K562 (cell line): Measurements from ENCODE around the gene GPR37L1. TPM values are rescaled to one million over a fixed set of nuclear protein-coding genes. Genes with fewer than 3 reads are reported as not detected.

Experiments
- ASH1L ChIP-seq: fragments of 450-650 bp; IDR thresholded peaks from 2 replicates; pipeline ENCODE4 v1.6.1; 2018; ENCODE audit warnings: borderline replicate concordance, mild to moderate bottlenecking, low read depth; ENCODE audit not compliant: partially characterized antibody
- CHCHD3 ChIP-seq: fragments of 250-450 bp; sonication (Bioruptor Pico); IDR thresholded peaks from 2 replicates; pipeline ENCODE4 v2.1.2; 2022; ENCODE audit warnings: mild to moderate bottlenecking
- FOXK1 ChIP-seq: sonication (generic); formaldehyde crosslinking; IDR thresholded peaks from 2 replicates; pipeline ENCODE4 v1.8.0; 2022; ENCODE audit warnings: missing genetic modification reagents, mild to moderate bottlenecking, borderline replicate concordance
- FOXP1 ChIP-seq: sonication (generic); formaldehyde crosslinking; IDR thresholded peaks from 2 replicates; pipeline ENCODE4 v1.8.0; 2022; ENCODE audit warnings: mild to moderate bottlenecking, missing genetic modification reagents
- GTF2F1 ChIP-seq: IDR thresholded peaks from 2 replicates; pipeline ENCODE4 v1.6.1; 2011; ENCODE audit warnings: low read depth, low read length, improper control_type of control experiment
- JUN ChIP-seq, 2 experiments: sonication (generic) in 1 of 2; formaldehyde crosslinking in 1 of 2; IDR thresholded peaks; 2 replicates each; pipeline versions ENCODE4 v1.6.1 to v1.8.0; 2012 to 2022; ENCODE audit warnings: borderline replicate concordance in 2 of 2, mild to moderate bottlenecking in 2 of 2, improper control_type of control experiment in 1 of 2, low read depth in 1 of 2, low read length in 1 of 2, missing genetic modification reagents in 1 of 2
- NCOR1 ChIP-seq: fragments of 450-650 bp; IDR thresholded peaks from 2 replicates; pipeline ENCODE4 v1.6.1; 2016; ENCODE audit warnings: mild to moderate bottlenecking, moderate library complexity
- NR4A1 ChIP-seq, 2 experiments: fragments of 250-450 bp in 1 of 2; fragments of 450-650 bp in 1 of 2; sonication (Bioruptor Pico) in 1 of 2; IDR thresholded peaks; 2 replicates each; pipeline versions ENCODE4 v1.4.0 to v1.6.1; 2016 to 2020; ENCODE audit warnings: mild to moderate bottlenecking in 2 of 2, missing compliant biosample characterization in 1 of 2, missing genetic modification characterization in 1 of 2, moderate library complexity in 1 of 2
- POLR2AphosphoS5 ChIP-seq: IDR thresholded peaks from 2 replicates; pipeline ENCODE4 v1.6.1; 2011; ENCODE audit warnings: mild to moderate bottlenecking, low read depth, low read length, moderate library complexity; ENCODE audit not compliant: control insufficient read depth, insufficient read depth
- RBM14 ChIP-seq: fragments of 200-400 bp; formaldehyde crosslinking; IDR thresholded peaks from 2 replicates; pipeline ENCODE4 v1.6.1; 2018; ENCODE audit warnings: low read depth, mild to moderate bottlenecking, low read length, moderate library complexity, borderline replicate concordance; ENCODE audit not compliant: insufficient read depth
- SIN3B ChIP-seq: fragments of 450-650 bp; IDR thresholded peaks from 2 replicates; pipeline ENCODE4 v1.6.1; 2017; ENCODE audit warnings: low read depth, mild to moderate bottlenecking, moderate library complexity
- SMARCE1 ChIP-seq: fragments of 450-650 bp; IDR thresholded peaks from 2 replicates; pipeline ENCODE4 v1.7.1; 2016; ENCODE audit warnings: mild to moderate bottlenecking
- TFAM ChIP-seq: fragments of 250-450 bp; sonication (Bioruptor Pico); conservative IDR thresholded peaks from 2 replicates; pipeline ENCODE4 v1.5.0; 2021; ENCODE audit warnings: mild to moderate bottlenecking, moderate library complexity
- TGIF2 ChIP-seq: sonication (generic); formaldehyde crosslinking; IDR thresholded peaks from 2 replicates; pipeline ENCODE4 v1.8.1; 2022; ENCODE audit warnings: mild to moderate bottlenecking, missing genetic modification reagents, moderate library complexity
- ZBTB17 ChIP-seq: fragments of 450-650 bp; formaldehyde crosslinking; IDR thresholded peaks from 2 replicates; pipeline ENCODE4 v1.4.0; 2020; ENCODE audit warnings: mild to moderate bottlenecking
- ZNF253 ChIP-seq: fragments of 250-450 bp; sonication (Bioruptor Pico); conservative IDR thresholded peaks from 2 replicates; pipeline ENCODE4 v1.6.1; 2021; ENCODE audit warnings: mild to moderate bottlenecking
- ZNF431 ChIP-seq: sonication (generic); formaldehyde crosslinking; IDR thresholded peaks from 2 replicates; pipeline ENCODE4 v1.8.0; 2022; ENCODE audit warnings: mild to moderate bottlenecking, missing genetic modification reagents
- ZNF830 ChIP-seq: fragments of 250-450 bp; sonication (Bioruptor Pico); IDR thresholded peaks from 2 replicates; pipeline ENCODE4 v1.5.0; 2021; ENCODE audit warnings: mild to moderate bottlenecking
- polyA plus RNA-seq, 8 experiments: library from polyadenylated mRNA; depleted of rRNA in 4 of 8; stranded (reverse) in 5 of 8; unstranded in 3 of 8; fragments of >200 nt; fragmentation: Nextera tagmentation in 2 of 8; fragmentation: Illumina TruSeq in 1 of 8; extraction: Ambion mirVana in 2 of 8; extraction: Trizol in 1 of 8; gene quantifications; 2 replicates each; pipeline versions ENCODE4 v1.2.1 to v1.2.3, GENCODE V29; 2011 to 2014; ENCODE audit warnings: inconsistent platforms in 1 of 8, missing spikeins in 1 of 8
- total RNA-seq, 7 experiments: library from RNA; depleted of rRNA in 6 of 7; stranded (reverse); fragments of >200 nt in 6 of 7; fragmentation: Illumina TruSeq in 2 of 7; extraction: Trizol in 2 of 7; gene quantifications; 2 replicates each; pipeline versions ENCODE4 v1.2.1 to v1.2.3, GENCODE V29; 2011 to 2021; ENCODE audit warnings: low replicate concordance in 1 of 7
- TF ChIP-seq, protein P1 (sequence below), 3 experiments: fragments of 200-800 bp in 1 of 3; fragments of 250-450 bp in 1 of 3; fragments of 450-650 bp in 1 of 3; sonication (Bioruptor Pico) in 1 of 3; sonication (Bioruptor generic) in 1 of 3; formaldehyde crosslinking in 1 of 3; IDR thresholded peaks; 2 replicates each; pipeline versions ENCODE4 v1.6.1 to v1.8.0; 2016 to 2022; ENCODE audit warnings: mild to moderate bottlenecking in 2 of 3, missing genetic modification characterization in 2 of 3, missing compliant biosample characterization in 1 of 3, moderate library complexity in 1 of 3
- TF ChIP-seq, protein P2 (sequence below): sonication (generic); formaldehyde crosslinking; IDR thresholded peaks from 2 replicates; pipeline ENCODE4 v1.9.0; 2022; ENCODE audit warnings: mild to moderate bottlenecking, missing genetic modification reagents
- TF ChIP-seq, protein P3 (sequence below): fragments of 250-450 bp; sonication (Bioruptor Pico); IDR thresholded peaks from 2 replicates; pipeline ENCODE4 v1.5.0; 2020; ENCODE audit warnings: mild to moderate bottlenecking, borderline replicate concordance
- TF ChIP-seq, protein P4 (sequence below): sonication (generic); formaldehyde crosslinking; IDR thresholded peaks from 2 replicates; pipeline ENCODE4 v1.9.0; 2022; ENCODE audit warnings: mild to moderate bottlenecking, missing genetic modification reagents

The GPR37L1 gene
- total and polyA plus RNA-seq, 9 of the 15 experiments (the other 6 are each of a cell fraction or from before 2014, with no cell fraction given), result not detected

DNA sequence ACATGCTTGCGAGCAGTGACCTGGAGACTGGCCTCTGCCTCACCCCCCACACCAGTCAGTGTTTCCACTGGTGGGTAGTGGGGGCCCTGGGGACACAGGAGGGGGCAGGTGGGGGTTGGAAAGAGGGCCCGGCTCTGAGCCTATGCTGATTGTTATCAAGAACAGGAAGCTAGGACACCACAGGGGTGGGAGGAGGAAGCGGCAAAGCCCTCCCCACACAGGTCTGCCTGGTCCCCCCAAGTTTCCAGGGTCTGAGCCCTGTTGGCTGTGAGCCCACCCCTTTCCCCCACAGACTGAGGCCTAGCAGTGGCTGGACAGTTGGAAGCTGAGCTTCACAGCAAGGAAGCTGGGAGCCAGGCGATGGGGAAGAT, 39.3 kb downstream of the GPR37L1 start (continued):
- TF ChIP-seq ASH1L (no peak), CHCHD3 (CRISPR knock-in tag) (no peak), FOXP1 (CRISPR knock-in tag) (no peak), NCOR1 (peak; percentile 45; the same call in 1 of the 2 replicates), ZBTB17 (CRISPR knock-in tag) (no peak; the same call in 1 of the 2 replicates), NR4A1 (CRISPR knock-in tag; IDR thresholded peaks at IDR 0.05) (no peak), NR4A1 (tag; IDR thresholded peaks at IDR 0.05) (no peak), RBM14 (no peak), ZNF431 (no peak), FOXK1 (CRISPR knock-in tag) (no peak), TGIF2 (no peak), ZNF253 (CRISPR knock-in tag) (no peak), SIN3B (no peak), GTF2F1 (no peak), TFAM (CRISPR knock-in tag) (no peak), ZNF830 (CRISPR knock-in tag) (no peak), POLR2AphosphoS5 (peak; percentile 33; the same call in 1 of the 2 replicates), JUN (IDR thresholded peaks at IDR 0.05; ENCODE audit: borderline replicate concordance, low read depth, low read length) (peak; percentile 32; the same call in 1 of the 2 replicates), JUN (CRISPR knock-in tag; IDR thresholded peaks at IDR 0.05; ENCODE audit: borderline replicate concordance) (no peak), SMARCE1 (0 out of 2 replicates have a peak, but pooled peaks have one; percentile 23)
- TF ChIP-seq, protein P1, sequence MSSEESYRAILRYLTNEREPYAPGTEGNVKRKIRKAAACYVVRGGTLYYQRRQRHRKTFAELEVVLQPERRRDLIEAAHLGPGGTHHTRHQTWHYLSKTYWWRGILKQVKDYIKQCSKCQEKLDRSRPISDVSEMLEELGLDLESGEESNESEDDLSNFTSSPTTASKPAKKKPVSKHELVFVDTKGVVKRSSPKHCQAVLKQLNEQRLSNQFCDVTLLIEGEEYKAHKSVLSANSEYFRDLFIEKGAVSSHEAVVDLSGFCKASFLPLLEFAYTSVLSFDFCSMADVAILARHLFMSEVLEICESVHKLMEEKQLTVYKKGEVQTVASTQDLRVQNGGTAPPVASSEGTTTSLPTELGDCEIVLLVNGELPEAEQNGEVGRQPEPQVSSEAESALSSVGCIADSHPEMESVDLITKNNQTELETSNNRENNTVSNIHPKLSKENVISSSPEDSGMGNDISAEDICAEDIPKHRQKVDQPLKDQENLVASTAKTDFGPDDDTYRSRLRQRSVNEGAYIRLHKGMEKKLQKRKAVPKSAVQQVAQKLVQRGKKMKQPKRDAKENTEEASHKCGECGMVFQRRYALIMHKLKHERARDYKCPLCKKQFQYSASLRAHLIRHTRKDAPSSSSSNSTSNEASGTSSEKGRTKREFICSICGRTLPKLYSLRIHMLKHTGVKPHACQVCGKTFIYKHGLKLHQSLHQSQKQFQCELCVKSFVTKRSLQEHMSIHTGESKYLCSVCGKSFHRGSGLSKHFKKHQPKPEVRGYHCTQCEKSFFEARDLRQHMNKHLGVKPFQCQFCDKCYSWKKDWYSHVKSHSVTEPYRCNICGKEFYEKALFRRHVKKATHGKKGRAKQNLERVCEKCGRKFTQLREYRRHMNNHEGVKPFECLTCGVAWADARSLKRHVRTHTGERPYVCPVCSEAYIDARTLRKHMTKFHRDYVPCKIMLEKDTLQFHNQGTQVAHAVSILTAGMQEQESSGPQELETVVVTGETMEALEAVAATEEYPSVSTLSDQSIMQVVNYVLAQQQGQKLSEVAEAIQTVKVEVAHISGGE (CRISPR knock-in tag; IDR thresholded peaks at IDR 0.05), result 0 out of 6 replicates have a peak, but pooled peaks of 1 of the 3 experiments have one; percentile 23
- TF ChIP-seq, protein P2, sequence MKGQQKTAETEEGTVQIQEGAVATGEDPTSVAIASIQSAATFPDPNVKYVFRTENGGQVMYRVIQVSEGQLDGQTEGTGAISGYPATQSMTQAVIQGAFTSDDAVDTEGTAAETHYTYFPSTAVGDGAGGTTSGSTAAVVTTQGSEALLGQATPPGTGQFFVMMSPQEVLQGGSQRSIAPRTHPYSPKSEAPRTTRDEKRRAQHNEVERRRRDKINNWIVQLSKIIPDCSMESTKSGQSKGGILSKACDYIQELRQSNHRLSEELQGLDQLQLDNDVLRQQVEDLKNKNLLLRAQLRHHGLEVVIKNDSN (CRISPR knock-in tag), result no peak
- TF ChIP-seq, protein P3, sequence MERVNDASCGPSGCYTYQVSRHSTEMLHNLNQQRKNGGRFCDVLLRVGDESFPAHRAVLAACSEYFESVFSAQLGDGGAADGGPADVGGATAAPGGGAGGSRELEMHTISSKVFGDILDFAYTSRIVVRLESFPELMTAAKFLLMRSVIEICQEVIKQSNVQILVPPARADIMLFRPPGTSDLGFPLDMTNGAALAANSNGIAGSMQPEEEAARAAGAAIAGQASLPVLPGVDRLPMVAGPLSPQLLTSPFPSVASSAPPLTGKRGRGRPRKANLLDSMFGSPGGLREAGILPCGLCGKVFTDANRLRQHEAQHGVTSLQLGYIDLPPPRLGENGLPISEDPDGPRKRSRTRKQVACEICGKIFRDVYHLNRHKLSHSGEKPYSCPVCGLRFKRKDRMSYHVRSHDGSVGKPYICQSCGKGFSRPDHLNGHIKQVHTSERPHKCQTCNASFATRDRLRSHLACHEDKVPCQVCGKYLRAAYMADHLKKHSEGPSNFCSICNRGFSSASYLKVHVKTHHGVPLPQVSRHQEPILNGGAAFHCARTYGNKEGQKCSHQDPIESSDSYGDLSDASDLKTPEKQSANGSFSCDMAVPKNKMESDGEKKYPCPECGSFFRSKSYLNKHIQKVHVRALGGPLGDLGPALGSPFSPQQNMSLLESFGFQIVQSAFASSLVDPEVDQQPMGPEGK, result no peak
- TF ChIP-seq, protein P4, sequence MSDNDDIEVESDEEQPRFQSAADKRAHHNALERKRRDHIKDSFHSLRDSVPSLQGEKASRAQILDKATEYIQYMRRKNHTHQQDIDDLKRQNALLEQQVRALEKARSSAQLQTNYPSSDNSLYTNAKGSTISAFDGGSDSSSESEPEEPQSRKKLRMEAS (CRISPR knock-in tag), result no peak
